Measurements from ENCODE around the gene GATC.
"Not testable (repeated sequence)": the region's sequence is repeated elsewhere in the genome, so short reads cannot be mapped to it uniquely, and the experiment has no call there.

GATC gene

DNA sequence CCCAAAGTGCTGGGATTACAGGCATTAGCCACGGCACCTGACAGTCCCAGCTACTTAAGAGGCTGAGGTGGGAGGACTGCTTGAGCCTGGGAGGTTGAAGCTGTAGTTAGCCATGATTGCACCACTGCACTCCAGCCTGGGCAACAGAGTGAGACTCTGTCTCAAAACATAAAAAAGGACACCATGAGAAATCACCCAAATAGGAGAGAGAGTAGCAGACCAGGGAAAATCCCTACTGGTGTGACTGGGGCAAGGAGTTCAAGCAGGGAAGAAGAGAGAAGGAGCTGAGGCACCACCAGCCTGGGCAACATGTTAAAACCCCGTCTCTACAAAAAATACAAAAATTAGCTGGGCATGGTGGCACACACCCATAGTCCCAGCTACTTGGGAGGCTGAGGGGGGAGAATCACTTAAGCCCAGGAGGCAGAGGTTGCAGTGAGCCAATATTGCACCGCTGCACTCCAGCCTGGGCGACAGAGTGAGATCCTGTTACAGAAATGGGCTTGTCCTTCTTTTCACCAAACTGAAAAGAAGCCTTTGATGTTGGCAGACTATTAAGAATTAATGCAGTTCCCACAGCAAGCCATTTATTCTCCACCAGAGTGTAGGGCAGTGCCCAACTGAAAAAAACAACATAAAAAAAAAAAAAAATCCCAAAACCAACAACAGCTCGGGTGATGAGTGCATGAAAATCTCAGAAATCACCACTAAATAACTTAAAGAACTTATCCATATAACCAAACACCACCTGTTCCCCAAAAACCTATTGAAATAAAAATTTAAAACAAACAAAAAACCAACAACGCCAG lies 27.8 kb downstream of the GATC start:
- Histone ChIP-seq H3K27me3 (replicated peaks; ENCODE audit: control insufficient read depth, insufficient read depth, low read length) (no peaks in the 10 kb centered on the region), H3K9ac (ENCODE audit: low read length) (no peak overlapping the region), H3K4me3 (ENCODE audit: low read length) (no peak overlapping the region), H3K36me3 (ENCODE audit: control insufficient read depth, insufficient read depth, low read length, severe bottlenecking) (no peaks in the 10 kb centered on the region), H3K9me3 (ENCODE audit: control insufficient read depth, low read length) (no peaks in the 10 kb centered on the region), H3K4me1 (ENCODE audit: control insufficient read depth, insufficient read depth, low read length) (peaks cover 8% of the 10 kb centered on the region)
- no peak for DNase-seq (ENCODE audit: low read depth)

DNA sequence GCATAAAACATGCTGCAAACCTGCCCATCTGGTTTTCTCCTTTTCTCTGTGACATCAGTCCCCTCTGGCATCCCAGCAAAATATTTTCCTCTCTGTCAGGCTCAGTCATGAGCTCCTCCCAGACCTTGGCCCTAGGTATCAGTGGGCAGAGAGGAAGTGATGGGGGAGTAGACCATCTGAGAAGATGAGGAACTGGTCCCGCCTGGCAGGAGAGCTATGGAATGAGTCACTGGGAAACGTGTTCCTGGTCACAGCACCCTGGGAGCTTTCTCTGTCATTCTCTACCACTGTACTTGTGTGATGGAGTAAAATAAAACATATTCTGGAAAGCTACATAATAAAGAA lies 28.3 kb downstream of the GATC start:
- Histone ChIP-seq H3K4me3 (ENCODE audit: low read length) (no peak overlapping the region), H3K27me3 (replicated peaks; ENCODE audit: control insufficient read depth, insufficient read depth, low read length) (no peaks in the 10 kb centered on the region), H3K9me3 (ENCODE audit: control insufficient read depth, low read length) (no peaks in the 10 kb centered on the region), H3K4me1 (ENCODE audit: control insufficient read depth, insufficient read depth, low read length) (peaks cover 8% of the 10 kb centered on the region), H3K9ac (ENCODE audit: low read length) (no peak overlapping the region), H3K36me3 (ENCODE audit: control insufficient read depth, insufficient read depth, low read length, severe bottlenecking) (no peaks in the 10 kb centered on the region)
- DNase-seq (ENCODE audit: low read depth) = peak; percentile 67

GRCh38 chr12:120475643-120476042 lies 29.4 kb downstream of the GATC start:
- H3K36me3 ChIP-seq (ENCODE audit: control insufficient read depth, insufficient read depth, low read length, severe bottlenecking) = no peaks in the 10 kb centered on the region
- no peak overlapping the region for H3K4me3 ChIP-seq (ENCODE audit: low read length)
- no peak overlapping the region for H3K9ac ChIP-seq (ENCODE audit: low read length)
- H3K9me3 ChIP-seq (ENCODE audit: control insufficient read depth, low read length) = no peaks in the 10 kb centered on the region
- DNase-seq (ENCODE audit: low read depth) = no peak
- peaks cover 4% of the 10 kb centered on the region for H3K4me1 ChIP-seq (ENCODE audit: control insufficient read depth, insufficient read depth, low read length)
- no peaks in the 10 kb centered on the region for H3K27me3 ChIP-seq (replicated peaks; ENCODE audit: control insufficient read depth, insufficient read depth, low read length)

DNA sequence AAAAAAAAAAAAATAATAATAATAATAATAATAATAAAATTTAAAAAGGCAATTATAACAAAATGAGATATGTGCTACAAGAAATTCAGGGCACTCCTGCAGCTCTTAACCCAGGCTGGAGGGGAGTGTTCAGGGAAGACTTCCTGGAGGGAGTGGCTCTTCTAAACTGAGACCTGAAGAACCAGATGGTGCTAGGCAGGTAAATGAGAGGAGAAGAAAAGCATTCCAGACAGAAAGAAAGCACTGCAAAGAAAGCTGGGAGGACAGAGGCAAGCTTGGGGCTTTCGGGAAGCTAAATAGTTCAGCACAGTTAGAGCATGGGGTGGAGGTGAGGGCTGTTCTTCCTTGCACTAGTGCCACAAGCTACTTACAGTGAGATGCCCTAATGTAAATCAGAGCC lies 33.2 kb downstream of the GATC start:
- no peak overlapping the region for H3K9ac ChIP-seq (ENCODE audit: low read length)
- H3K9me3 ChIP-seq (ENCODE audit: control insufficient read depth, low read length) = no peaks in the 10 kb centered on the region
- no peak for DNase-seq (ENCODE audit: low read depth)

DNA sequence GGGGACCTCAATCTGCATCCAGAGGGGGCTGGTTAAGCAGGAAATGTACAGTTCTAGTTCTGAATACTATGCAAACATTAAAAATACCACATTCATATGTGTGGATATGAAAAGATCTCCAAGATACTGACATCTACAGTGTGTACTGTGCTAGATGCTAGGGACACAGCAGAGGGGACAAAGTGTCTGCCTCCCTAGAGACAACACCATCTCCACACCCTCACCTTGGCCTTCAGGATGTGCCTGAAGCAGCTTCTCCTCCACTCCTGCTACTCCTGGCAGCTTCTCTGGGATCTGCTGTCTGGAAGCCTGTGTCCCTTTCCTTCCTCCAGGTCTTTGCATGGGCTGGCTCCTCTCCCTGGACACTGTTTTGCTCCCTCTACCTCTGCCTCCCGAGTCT lies 34.0 kb downstream of the GATC start:
- DNase-seq (ENCODE audit: low read depth) = no peak
- Histone ChIP-seq H3K27me3 (replicated peaks; ENCODE audit: control insufficient read depth, insufficient read depth, low read length) (no peaks in the 10 kb centered on the region), H3K4me1 (ENCODE audit: control insufficient read depth, insufficient read depth, low read length) (no peaks in the 10 kb centered on the region), H3K4me3 (ENCODE audit: low read length) (no peak overlapping the region), H3K36me3 (ENCODE audit: control insufficient read depth, insufficient read depth, low read length, severe bottlenecking) (no peaks in the 10 kb centered on the region), H3K9me3 (ENCODE audit: control insufficient read depth, low read length) (no peaks in the 10 kb centered on the region), H3K9ac (ENCODE audit: low read length) (no peak overlapping the region)

More for the DNA sequence above, 33.2 kb downstream of the GATC start:
- no peaks in the 10 kb centered on the region for H3K27me3 ChIP-seq (replicated peaks; ENCODE audit: control insufficient read depth, insufficient read depth, low read length)
- H3K4me1 ChIP-seq (ENCODE audit: control insufficient read depth, insufficient read depth, low read length) = no peaks in the 10 kb centered on the region
- H3K36me3 ChIP-seq (ENCODE audit: control insufficient read depth, insufficient read depth, low read length, severe bottlenecking) = no peaks in the 10 kb centered on the region
- H3K4me3 ChIP-seq (ENCODE audit: low read length) = no peak overlapping the region

DNA sequence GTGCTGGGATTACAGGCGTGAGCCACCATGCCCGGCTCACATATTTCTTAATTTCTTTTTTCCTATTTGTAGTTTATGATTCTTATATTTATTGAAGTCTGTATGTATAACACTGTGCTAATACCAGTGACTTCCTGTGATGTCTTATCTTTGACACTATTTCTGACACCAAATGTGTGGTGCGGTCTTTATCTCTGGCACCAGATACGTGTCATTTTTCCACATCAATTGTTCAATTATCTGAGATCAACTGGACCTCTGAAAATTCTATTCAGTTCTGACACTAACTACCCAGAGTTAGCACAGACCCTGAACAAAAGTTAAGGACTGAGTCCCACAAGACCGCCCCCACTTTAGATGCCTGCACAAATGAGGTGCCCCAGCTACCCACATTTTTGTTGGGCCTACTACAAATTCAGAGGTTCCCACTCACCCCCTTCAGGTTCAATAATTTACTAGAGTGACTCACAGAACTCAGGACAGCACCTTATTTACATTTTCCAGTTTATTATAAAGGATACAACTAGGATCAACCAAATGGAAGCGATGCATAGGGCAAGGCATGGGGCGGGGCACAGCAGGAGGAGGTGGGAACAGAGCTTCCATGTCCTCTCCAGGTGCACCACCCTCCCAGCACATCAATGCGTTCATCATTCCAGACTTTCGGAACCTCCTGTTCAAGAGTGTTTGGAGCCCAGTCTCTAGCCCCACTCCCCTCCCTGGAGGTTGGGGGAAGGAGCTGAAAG lies 35.0 kb downstream of the GATC start:
- H3K27me3 ChIP-seq (replicated peaks; ENCODE audit: control insufficient read depth, insufficient read depth, low read length) = no peaks in the 10 kb centered on the region
- H3K9ac ChIP-seq (ENCODE audit: low read length) = no peak overlapping the region
- no peaks in the 10 kb centered on the region for H3K4me1 ChIP-seq (ENCODE audit: control insufficient read depth, insufficient read depth, low read length)
- H3K9me3 ChIP-seq (ENCODE audit: control insufficient read depth, low read length) = no peaks in the 10 kb centered on the region
- no peaks in the 10 kb centered on the region for H3K36me3 ChIP-seq (ENCODE audit: control insufficient read depth, insufficient read depth, low read length, severe bottlenecking)
- no peak overlapping the region for H3K4me3 ChIP-seq (ENCODE audit: low read length)
- DNase-seq (ENCODE audit: low read depth) = no peak

GRCh38 chr12:120483621-120484020 lies 37.4 kb downstream of the GATC start:
- no peak for DNase-seq (ENCODE audit: low read depth)
- no peak overlapping the region for H3K4me3 ChIP-seq (ENCODE audit: low read length)

DNA sequence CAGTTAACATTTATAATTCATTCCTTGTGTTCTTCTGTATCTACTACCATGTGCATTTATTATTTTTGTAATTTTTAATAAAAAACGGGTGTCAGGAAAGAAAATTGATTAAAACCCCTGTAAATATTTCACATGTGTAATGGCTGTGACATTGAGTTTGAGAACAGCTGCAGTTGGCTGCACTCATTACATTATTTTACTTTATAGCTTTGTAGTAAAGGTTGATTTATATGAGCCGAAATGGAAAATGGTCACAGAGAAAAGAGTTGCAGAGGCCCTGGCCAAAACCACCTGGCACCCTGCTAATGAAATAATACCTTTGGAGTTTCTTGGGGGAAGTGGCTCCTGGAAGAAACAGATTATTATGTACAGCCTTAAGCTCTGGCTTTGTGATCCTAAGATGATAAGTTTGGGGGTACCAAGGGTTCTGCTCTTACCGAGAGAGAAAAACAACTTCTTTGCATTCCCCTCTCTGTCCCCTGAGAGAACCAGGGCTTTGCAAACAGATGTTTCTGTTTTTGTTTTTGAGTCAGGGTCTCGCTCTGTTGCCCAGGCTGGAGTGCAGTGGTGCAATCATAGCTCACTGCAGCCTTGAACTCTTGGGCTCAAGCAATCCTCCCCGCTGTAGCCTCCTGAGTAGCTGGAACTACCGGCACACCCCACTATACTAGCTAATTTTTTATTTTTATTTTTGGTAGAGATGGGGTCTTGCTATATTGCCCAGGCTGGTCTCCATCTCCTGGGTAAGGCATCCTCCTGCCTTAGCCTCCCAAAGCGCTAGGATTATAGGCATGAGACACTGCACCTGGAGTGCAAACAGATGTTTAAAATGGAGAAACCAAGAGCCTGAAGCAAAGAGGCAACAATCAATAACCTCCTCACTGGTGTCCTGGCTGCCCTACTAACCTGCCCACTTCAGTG lies 40.0 kb downstream of the GATC start:
- Histone ChIP-seq H3K9me3 (ENCODE audit: control insufficient read depth, low read length) (no peaks in the 10 kb centered on the region), H3K36me3 (ENCODE audit: control insufficient read depth, insufficient read depth, low read length, severe bottlenecking) (no peaks in the 10 kb centered on the region), H3K9ac (ENCODE audit: low read length) (no peak overlapping the region), H3K4me3 (ENCODE audit: low read length) (no peak overlapping the region), H3K4me1 (ENCODE audit: control insufficient read depth, insufficient read depth, low read length) (no peaks in the 10 kb centered on the region), H3K27me3 (replicated peaks; ENCODE audit: control insufficient read depth, insufficient read depth, low read length) (no peaks in the 10 kb centered on the region)
- no peak for DNase-seq (ENCODE audit: low read depth)

More at GRCh38 chr12:120483621-120484020, 37.4 kb downstream of the GATC start:
- H3K4me1 ChIP-seq (ENCODE audit: control insufficient read depth, insufficient read depth, low read length) = no peaks in the 10 kb centered on the region
- no peaks in the 10 kb centered on the region for H3K36me3 ChIP-seq (ENCODE audit: control insufficient read depth, insufficient read depth, low read length, severe bottlenecking)
- no peaks in the 10 kb centered on the region for H3K27me3 ChIP-seq (replicated peaks; ENCODE audit: control insufficient read depth, insufficient read depth, low read length)
- no peaks in the 10 kb centered on the region for H3K9me3 ChIP-seq (ENCODE audit: control insufficient read depth, low read length)
- H3K9ac ChIP-seq (ENCODE audit: low read length) = no peak overlapping the region

DNA sequence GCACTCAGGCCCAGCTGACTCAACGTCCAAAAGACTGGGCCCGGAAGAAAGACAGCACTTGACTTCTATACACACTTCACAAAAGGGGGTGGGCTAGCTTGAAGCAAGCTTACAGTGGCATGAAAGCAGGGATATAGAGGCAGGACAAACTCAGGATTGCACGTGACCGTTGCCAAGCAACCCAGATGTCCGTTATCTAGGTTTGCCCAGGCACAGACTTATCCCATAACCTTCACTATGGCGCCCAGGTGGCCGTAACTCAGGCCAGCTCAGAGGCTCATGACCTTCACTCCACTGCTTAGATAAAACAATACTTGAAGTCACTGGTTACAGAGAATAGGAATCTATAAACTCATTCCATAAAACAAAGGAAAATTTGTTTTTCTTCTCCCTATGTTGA lies 41.3 kb downstream of the GATC start:
- H3K9ac ChIP-seq (ENCODE audit: low read length); H3K9me3 ChIP-seq (ENCODE audit: control insufficient read depth, low read length); DNase-seq (ENCODE audit: low read depth); H3K4me1 ChIP-seq (ENCODE audit: control insufficient read depth, insufficient read depth, low read length); H3K27me3 ChIP-seq (replicated peaks; ENCODE audit: control insufficient read depth, insufficient read depth, low read length); H3K36me3 ChIP-seq (ENCODE audit: control insufficient read depth, insufficient read depth, low read length, severe bottlenecking); H3K4me3 ChIP-seq (ENCODE audit: low read length): not testable (repeated sequence)

DNA sequence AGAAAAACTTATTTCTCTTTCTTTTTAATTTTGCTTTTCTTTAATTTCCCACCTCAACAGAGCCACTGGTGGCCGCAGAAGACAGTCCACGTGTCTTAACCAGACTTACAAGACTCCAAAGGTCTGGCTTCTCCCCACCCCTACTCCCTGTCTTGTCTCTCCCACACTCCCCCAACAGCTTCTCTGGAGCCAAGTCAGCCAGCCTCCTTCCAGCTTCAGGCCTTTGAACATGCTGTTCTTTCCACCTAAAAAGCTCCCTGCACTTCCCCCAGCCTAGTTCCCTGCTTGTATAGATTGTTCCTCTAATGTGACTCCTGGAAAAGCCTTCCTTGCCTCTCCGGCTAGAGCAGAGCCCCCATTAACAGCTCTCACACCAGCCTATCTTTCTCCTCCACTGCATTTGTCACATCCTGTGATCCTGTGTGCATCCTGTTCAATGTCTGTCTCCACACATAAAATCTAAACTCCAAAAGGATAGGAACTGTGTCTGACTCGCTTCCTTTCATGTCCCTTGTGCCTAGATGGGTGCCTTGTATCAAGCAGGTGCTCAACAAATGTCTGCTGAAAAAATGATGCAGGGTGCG lies 41.9 kb downstream of the GATC start:
- Histone ChIP-seq H3K9ac (ENCODE audit: low read length) (no peak overlapping the region), H3K9me3 (ENCODE audit: control insufficient read depth, low read length) (no peaks in the 10 kb centered on the region), H3K4me1 (ENCODE audit: control insufficient read depth, insufficient read depth, low read length) (no peaks in the 10 kb centered on the region), H3K4me3 (ENCODE audit: low read length) (no peak overlapping the region), H3K27me3 (replicated peaks; ENCODE audit: control insufficient read depth, insufficient read depth, low read length) (no peaks in the 10 kb centered on the region), H3K36me3 (ENCODE audit: control insufficient read depth, insufficient read depth, low read length, severe bottlenecking) (no peaks in the 10 kb centered on the region)
- DNase-seq (ENCODE audit: low read depth) = no peak

DNA sequence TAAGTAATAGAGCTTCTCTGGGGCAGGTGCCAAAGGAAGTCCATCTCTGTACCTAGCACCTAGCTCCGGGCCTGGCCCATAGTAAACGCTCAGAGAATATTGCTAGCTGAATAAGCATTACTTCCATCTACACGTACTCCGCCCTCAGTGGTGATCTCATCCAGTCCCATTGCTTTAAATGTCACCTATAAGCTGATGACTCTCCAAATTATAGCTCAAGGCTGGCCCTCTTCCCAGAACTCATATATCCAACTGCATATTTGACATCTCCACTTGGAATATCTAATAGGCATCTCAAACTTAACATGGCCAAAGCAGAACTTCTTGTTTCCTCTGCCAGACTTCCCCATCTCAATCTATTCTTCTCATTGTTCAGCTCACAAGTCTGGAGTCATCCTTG lies 42.8 kb downstream of the GATC start:
- H3K27me3 ChIP-seq (replicated peaks; ENCODE audit: control insufficient read depth, insufficient read depth, low read length) = no peaks in the 10 kb centered on the region
- no peak overlapping the region for H3K4me3 ChIP-seq (ENCODE audit: low read length)
- no peaks in the 10 kb centered on the region for H3K36me3 ChIP-seq (ENCODE audit: control insufficient read depth, insufficient read depth, low read length, severe bottlenecking)
- H3K9ac ChIP-seq (ENCODE audit: low read length) = no peak overlapping the region
- no peak for DNase-seq (ENCODE audit: low read depth)
- H3K9me3 ChIP-seq (ENCODE audit: control insufficient read depth, low read length) = no peaks in the 10 kb centered on the region
- H3K4me1 ChIP-seq (ENCODE audit: control insufficient read depth, insufficient read depth, low read length) = no peaks in the 10 kb centered on the region

Measured in adipocyte (in vitro differentiated cells).